Measurements from ENCODE around the gene TPM4. TPM values are rescaled to one million over a fixed set of nuclear protein-coding genes. Genes with fewer than 3 reads are reported as not detected.
A peak's percentile ranks its signal among the peaks of the same experiment; 100 is the strongest.

TPM4 gene
- total and polyA plus RNA-seq, 2 of the 13 experiments (the other 11 are each of a cell fraction or from before 2014, with no cell fraction given), result 180 to 188 TPM

DNA sequence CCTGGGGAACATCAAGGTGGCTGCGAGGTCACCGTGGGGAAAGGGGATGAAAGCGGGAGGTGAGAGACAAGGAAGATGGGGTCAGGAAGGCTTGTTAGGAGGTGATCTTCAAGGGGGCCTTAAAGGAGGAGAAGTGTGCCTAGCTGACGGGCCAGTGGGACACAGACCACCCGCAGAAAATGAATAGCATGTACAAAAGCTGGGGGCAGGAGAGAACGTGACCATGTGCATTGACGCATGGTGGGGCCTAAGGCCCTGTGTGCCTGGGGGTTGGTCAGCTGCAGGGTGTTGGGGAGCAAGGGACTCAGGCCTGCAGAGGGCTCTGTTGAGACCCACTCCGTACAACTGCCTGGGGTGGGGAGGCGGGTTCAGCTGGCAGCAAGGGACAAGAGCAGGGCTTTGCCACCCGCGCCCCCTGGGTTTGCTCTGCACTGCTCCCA lies 41.3 kb downstream of the TPM4 start:
- no peak for FAIRE-seq
- ChIA-PET CTCF (ENCODE audit: low intra/inter-chr PET ratio, low total read pairs) (no interaction called here), POLR2A (no interaction called here)
- Histone ChIP-seq H3K36me3 (replicated peaks in 1 of 2; ENCODE audit: control insufficient read depth in 1 of 2, insufficient read depth in 2 of 2, low read length in 2 of 2) (peaks cover 18 to 40% of the 10 kb centered on the region in 2 experiments; a peak in 4 of 5 replicates), H3K9ac (ENCODE audit: insufficient read depth, low read depth, low read length) (no peak overlapping the region), H3K79me2 (ENCODE audit: insufficient read depth, low read length) (peaks cover 31% of the 10 kb centered on the region), H3K4me2 (ENCODE audit: low read depth, low read length) (no peak overlapping the region), H3K9me3 (ENCODE audit: low read length) (no peaks in the 10 kb centered on the region), H4K20me1 (ENCODE audit: insufficient read depth, low read length) (peaks cover 7% of the 10 kb centered on the region; the same call in 1 of the 2 replicates), H3K4me3 (replicated peaks in 1 of 3; ENCODE audit: insufficient read depth in 1 of 3, low read depth in 2 of 3, low read length in 3 of 3) (no peak overlapping the region), H3K27me3 (ENCODE audit: control insufficient read depth in 1 of 2, insufficient read depth in 2 of 2, low read length in 2 of 2) (no peaks in the 10 kb centered on the region), H2AFZ (ENCODE audit: low read length) (no peak overlapping the region), H3K27ac (ENCODE audit: extremely low read length, insufficient read depth, low read length) (no peak overlapping the region), H3K4me1 (ENCODE audit: insufficient read depth, low read length) (peaks cover 46% of the 10 kb centered on the region)
- peak; percentile 56 for ATAC-seq
- BruUV-seq (replicated peaks), result no TSS peak
- in situ Hi-C loops (cut with HindIII; ENCODE audit: extremely low pct_ligation_motif_present, low pct_unique_long_range_greater_than_20kb), result no loop called here
- 93% methylated on average over 11 of the region's 11 CpGs for WGBS (ENCODE audit: low lambda C conversion rate)
- intact Hi-C loops (cut with micrococcal nuclease; ENCODE audit: unreplicated experiment), result no loop called here
- DNase-seq (ENCODE audit: low spot score), result no peak
- TF ChIP-seq, protein P1, sequence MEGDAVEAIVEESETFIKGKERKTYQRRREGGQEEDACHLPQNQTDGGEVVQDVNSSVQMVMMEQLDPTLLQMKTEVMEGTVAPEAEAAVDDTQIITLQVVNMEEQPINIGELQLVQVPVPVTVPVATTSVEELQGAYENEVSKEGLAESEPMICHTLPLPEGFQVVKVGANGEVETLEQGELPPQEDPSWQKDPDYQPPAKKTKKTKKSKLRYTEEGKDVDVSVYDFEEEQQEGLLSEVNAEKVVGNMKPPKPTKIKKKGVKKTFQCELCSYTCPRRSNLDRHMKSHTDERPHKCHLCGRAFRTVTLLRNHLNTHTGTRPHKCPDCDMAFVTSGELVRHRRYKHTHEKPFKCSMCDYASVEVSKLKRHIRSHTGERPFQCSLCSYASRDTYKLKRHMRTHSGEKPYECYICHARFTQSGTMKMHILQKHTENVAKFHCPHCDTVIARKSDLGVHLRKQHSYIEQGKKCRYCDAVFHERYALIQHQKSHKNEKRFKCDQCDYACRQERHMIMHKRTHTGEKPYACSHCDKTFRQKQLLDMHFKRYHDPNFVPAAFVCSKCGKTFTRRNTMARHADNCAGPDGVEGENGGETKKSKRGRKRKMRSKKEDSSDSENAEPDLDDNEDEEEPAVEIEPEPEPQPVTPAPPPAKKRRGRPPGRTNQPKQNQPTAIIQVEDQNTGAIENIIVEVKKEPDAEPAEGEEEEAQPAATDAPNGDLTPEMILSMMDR (CRISPR knock-in tag; IDR thresholded peaks at IDR 0.05), result peak; percentile 45
- TF ChIP-seq ZBTB33 (CRISPR knock-in tag; IDR thresholded peaks at IDR 0.05), result no peak
- TF ChIP-seq RBFOX2 (IDR thresholded peaks at IDR 0.05; ENCODE audit: low read depth, low read length), result 0 out of 2 replicates have a peak, but pooled peaks have one; percentile 24
- TF ChIP-seq STAG1 (CRISPR knock-in tag; IDR thresholded peaks at IDR 0.05), result peak; percentile 20; the same call in 1 of the 2 replicates
- no peak for TF ChIP-seq ZKSCAN1 (IDR thresholded peaks at IDR 0.05; ENCODE audit: low read length)
- TF ChIP-seq, protein P2, sequence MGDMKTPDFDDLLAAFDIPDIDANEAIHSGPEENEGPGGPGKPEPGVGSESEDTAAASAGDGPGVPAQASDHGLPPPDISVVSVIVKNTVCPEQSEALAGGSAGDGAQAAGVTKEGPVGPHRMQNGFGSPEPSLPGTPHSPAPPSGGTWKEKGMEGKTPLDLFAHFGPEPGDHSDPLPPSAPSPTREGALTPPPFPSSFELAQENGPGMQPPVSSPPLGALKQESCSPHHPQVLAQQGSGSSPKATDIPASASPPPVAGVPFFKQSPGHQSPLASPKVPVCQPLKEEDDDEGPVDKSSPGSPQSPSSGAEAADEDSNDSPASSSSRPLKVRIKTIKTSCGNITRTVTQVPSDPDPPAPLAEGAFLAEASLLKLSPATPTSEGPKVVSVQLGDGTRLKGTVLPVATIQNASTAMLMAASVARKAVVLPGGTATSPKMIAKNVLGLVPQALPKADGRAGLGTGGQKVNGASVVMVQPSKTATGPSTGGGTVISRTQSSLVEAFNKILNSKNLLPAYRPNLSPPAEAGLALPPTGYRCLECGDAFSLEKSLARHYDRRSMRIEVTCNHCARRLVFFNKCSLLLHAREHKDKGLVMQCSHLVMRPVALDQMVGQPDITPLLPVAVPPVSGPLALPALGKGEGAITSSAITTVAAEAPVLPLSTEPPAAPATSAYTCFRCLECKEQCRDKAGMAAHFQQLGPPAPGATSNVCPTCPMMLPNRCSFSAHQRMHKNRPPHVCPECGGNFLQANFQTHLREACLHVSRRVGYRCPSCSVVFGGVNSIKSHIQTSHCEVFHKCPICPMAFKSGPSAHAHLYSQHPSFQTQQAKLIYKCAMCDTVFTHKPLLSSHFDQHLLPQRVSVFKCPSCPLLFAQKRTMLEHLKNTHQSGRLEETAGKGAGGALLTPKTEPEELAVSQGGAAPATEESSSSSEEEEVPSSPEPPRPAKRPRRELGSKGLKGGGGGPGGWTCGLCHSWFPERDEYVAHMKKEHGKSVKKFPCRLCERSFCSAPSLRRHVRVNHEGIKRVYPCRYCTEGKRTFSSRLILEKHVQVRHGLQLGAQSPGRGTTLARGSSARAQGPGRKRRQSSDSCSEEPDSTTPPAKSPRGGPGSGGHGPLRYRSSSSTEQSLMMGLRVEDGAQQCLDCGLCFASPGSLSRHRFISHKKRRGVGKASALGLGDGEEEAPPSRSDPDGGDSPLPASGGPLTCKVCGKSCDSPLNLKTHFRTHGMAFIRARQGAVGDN (CRISPR knock-in tag; IDR thresholded peaks at IDR 0.05), result peak; percentile 16; the same call in 1 of the 2 replicates
- TF ChIP-seq HNRNPL (IDR thresholded peaks at IDR 0.05; ENCODE audit: low read depth, low read length), result 0 out of 2 replicates have a peak, but pooled peaks have one; percentile 51

All from HepG2 (cell line).